Activated naive CD4-positive, alpha-beta T cell treated with anti-CD3 and anti-CD28 coated beads, Interleukin-2, amount 50 U/mL, for 24 hours (primary cell): ENCODE data around the gene ECE1.
"Not testable (repeated sequence)": the region's sequence is repeated elsewhere in the genome, so short reads cannot be mapped to it uniquely, and the experiment has no call there.

Source experiments
- H3K27ac Mint-ChIP-seq: one replicate; pipeline ENCODE4 v1.8.0; 2021; ENCODE audit warnings: mild to moderate bottlenecking, mixed read lengths
- H3K27me3 Mint-ChIP-seq: one replicate; pipeline ENCODE4 v1.8.0; 2021; ENCODE audit warnings: mixed read lengths
- H3K36me3 Mint-ChIP-seq: one replicate; pipeline ENCODE4 v1.8.0; 2021; ENCODE audit warnings: mixed read lengths
- H3K4me1 Mint-ChIP-seq: one replicate; pipeline ENCODE4 v1.8.0; 2021; ENCODE audit warnings: mixed read lengths
- H3K4me3 Mint-ChIP-seq: one replicate; pipeline ENCODE4 v1.8.0; 2021; ENCODE audit warnings: mild to moderate bottlenecking, mixed read lengths
- H3K9me3 Mint-ChIP-seq: one replicate; pipeline ENCODE4 v1.8.0; 2021; ENCODE audit warnings: mixed read lengths

Gene ECE1

GRCh38 chr1:21292984-21293536, 2.8 kb upstream of the ECE1 start:
- no peaks in the 10 kb centered on the region for H3K9me3 Mint-ChIP-seq
- peaks cover 81% of the 10 kb centered on the region for H3K4me1 Mint-ChIP-seq
- peak overlapping the region; percentile 98 for H3K27ac Mint-ChIP-seq
- no peaks in the 10 kb centered on the region for H3K27me3 Mint-ChIP-seq
- peak overlapping the region; percentile 86 for H3K4me3 Mint-ChIP-seq
- no peaks in the 10 kb centered on the region for H3K36me3 Mint-ChIP-seq

GRCh38 chr1:21292503-21292983, 2.3 kb upstream of the ECE1 start:
- H3K27ac Mint-ChIP-seq, result peak overlapping the region; percentile 98
- H3K9me3 Mint-ChIP-seq, result no peaks in the 10 kb centered on the region
- H3K36me3 Mint-ChIP-seq, result no peaks in the 10 kb centered on the region
- H3K4me3 Mint-ChIP-seq, result peak overlapping the region; percentile 86
- H3K27me3 Mint-ChIP-seq, result no peaks in the 10 kb centered on the region
- H3K4me1 Mint-ChIP-seq, result peaks cover 79% of the 10 kb centered on the region

DNA sequence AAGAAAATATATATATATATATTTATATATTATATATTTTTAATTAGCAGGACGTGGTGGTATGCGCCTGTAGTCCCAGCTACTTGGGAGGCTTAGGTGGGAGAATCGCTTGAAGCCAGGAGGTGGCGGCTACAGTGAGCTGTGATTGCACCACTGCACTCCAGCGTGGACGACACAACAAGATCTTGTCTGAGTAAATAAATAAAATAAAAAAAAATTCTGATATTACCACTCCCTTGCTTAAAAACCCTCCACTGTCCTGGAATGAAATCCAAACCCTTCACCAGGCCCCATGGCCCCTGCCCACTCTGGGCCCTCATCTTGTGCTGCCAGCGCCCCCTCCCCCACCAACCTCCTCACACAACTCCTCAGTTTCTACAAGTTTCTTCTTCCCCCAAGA, 1.7 kb upstream of the ECE1 start:
- Mint-ChIP-seq H3K36me3 (no peaks in the 10 kb centered on the region), H3K9me3 (no peaks in the 10 kb centered on the region), H3K27me3 (no peaks in the 10 kb centered on the region), H3K27ac (peak overlapping the region; percentile 98), H3K4me1 (peaks cover 74% of the 10 kb centered on the region), H3K4me3 (peak overlapping the region; percentile 86)

GRCh38 chr1:21291184-21291583, 921 bp upstream of the ECE1 start:
- Mint-ChIP-seq H3K9me3 (no peaks in the 10 kb centered on the region), H3K36me3 (no peaks in the 10 kb centered on the region), H3K4me3 (peak overlapping the region; percentile 92), H3K27me3 (no peaks in the 10 kb centered on the region), H3K27ac (peak overlapping the region; percentile 98), H3K4me1 (peaks cover 68% of the 10 kb centered on the region)

DNA sequence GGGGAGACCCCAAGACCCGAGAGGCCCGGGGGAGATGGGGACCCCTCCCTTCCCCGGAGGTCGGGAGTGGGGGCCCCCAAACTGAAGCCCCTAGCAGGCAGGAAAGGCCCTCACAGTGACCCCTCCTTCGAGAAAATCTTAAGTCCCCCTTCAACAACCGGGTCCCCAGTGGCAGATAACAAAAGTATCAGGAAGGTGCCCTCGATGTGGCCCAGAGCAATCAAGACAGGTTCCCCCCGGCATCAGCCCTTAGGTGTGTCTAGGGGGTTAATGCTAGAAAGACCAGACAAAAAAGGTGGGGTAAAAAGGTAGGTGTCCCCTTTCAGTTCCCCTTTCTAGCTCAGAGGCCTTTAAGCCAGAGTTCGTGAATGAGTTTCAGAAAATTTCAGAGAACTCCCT, 282 bp upstream of the ECE1 start:
- no peaks in the 10 kb centered on the region for H3K9me3 Mint-ChIP-seq
- peak overlapping the region; percentile 98 for H3K27ac Mint-ChIP-seq
- H3K4me3 Mint-ChIP-seq, result peak overlapping the region; percentile 92
- H3K36me3 Mint-ChIP-seq, result no peaks in the 10 kb centered on the region
- H3K27me3 Mint-ChIP-seq, result no peaks in the 10 kb centered on the region
- peaks cover 62% of the 10 kb centered on the region for H3K4me1 Mint-ChIP-seq

DNA sequence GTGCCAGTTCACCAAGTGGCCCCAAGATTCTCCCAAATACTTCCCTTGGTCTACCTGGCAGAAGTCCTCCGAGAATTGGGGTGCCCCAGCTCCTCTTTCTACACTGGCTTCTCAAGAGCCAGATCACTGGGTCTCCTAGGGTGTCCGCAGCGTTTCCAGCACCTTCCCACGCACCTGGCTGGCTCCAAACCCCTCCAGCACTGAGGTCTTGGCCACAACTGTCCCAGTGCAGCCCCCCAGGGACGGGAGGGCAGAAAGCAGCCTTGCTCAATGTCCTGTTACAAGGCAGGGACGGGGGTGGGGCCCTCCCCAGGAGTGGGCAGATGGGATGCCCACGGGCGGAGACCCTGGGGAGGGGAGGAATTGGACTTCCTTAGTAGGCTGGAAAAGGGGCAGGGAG, 1.1 kb downstream of the ECE1 start:
- peaks cover 56% of the 10 kb centered on the region for H3K4me1 Mint-ChIP-seq
- H3K9me3 Mint-ChIP-seq, result no peaks in the 10 kb centered on the region
- no peaks in the 10 kb centered on the region for H3K27me3 Mint-ChIP-seq
- H3K36me3 Mint-ChIP-seq, result peaks cover 4% of the 10 kb centered on the region
- peak overlapping the region; percentile 72 for H3K27ac Mint-ChIP-seq
- H3K4me3 Mint-ChIP-seq, result peak overlapping the region; percentile 85

DNA sequence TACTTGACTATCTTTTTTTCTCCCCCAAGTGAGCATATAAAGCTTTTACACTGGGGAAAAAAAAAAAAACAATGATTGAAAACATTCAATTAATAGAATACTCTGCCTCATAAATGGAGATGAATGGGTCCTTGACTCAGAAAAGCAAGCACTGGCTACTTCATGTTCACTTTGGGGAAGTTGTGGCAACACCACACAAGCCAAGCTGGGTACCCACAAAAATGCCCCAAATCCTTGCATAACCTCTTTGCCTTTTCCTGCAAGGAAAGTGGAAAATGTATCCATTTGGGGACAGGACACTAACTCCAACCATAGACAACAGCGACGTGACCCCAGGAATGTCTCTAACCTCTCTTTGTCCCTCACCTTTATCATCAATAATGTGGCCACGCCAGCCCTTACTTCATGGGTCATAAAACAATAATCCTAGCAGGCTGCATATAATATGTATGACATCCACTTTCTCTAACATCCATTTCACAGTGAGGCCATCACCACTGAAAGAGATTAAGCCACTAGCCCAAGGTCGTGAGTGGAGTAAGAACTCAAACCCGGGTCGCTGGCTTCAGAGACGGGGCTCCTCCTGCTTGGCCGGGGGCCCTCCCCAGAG, 2.3 kb downstream of the ECE1 start:
- Mint-ChIP-seq H3K9me3 (no peaks in the 10 kb centered on the region), H3K36me3 (peaks cover 4% of the 10 kb centered on the region), H3K27ac (peak overlapping the region; percentile 20), H3K27me3 (no peaks in the 10 kb centered on the region), H3K4me1 (peaks cover 55% of the 10 kb centered on the region), H3K4me3 (peak overlapping the region; percentile 85)

DNA sequence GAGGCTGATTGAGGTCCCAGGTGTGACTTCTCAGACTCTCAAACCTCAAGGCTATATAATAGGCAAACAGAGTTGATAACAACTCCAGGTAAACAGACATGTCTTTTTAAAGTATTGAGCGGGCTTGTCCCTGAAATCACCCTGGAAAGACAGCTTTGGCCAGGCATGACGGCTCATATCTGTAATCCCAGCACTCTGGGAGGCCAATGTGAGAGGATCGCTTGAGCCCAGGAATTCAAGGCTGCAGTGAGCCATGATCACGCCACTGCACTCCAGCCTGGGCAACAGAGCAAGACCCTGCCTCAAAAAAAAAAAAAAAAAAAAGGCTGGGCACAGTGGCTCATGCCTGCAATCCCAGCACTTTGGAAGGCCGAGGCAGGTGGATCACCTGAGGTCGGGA, 4.9 kb downstream of the ECE1 start:
- not testable (repeated sequence) for H3K27ac Mint-ChIP-seq, H3K4me3 Mint-ChIP-seq, H3K27me3 Mint-ChIP-seq, H3K36me3 Mint-ChIP-seq, H3K9me3 Mint-ChIP-seq
- peaks cover 52% of the 10 kb centered on the region for H3K4me1 Mint-ChIP-seq

GRCh38 chr1:21285055-21285372, 5.2 kb downstream of the ECE1 start:
- peaks cover 56% of the 10 kb centered on the region for H3K4me1 Mint-ChIP-seq
- H3K4me3 Mint-ChIP-seq, result no peak overlapping the region
- H3K36me3 Mint-ChIP-seq, result peaks cover 8% of the 10 kb centered on the region
- H3K27me3 Mint-ChIP-seq, result no peaks in the 10 kb centered on the region
- H3K9me3 Mint-ChIP-seq, result no peaks in the 10 kb centered on the region
- H3K27ac Mint-ChIP-seq, result no peak overlapping the region

GRCh38 chr1:21284206-21285054, 5.8 kb downstream of the ECE1 start:
- Mint-ChIP-seq H3K36me3 (peaks cover 8% of the 10 kb centered on the region), H3K4me3 (no peak overlapping the region), H3K27ac (peak overlapping the region; percentile 13)

GRCh38 chr1:21283524-21283923, 6.7 kb downstream of the ECE1 start:
- Mint-ChIP-seq H3K27me3 (no peaks in the 10 kb centered on the region), H3K36me3 (peaks cover 8% of the 10 kb centered on the region), H3K4me1 (peaks cover 60% of the 10 kb centered on the region)

More at GRCh38 chr1:21284206-21285054, 5.8 kb downstream of the ECE1 start:
- Mint-ChIP-seq H3K4me1 (peaks cover 60% of the 10 kb centered on the region), H3K9me3 (no peaks in the 10 kb centered on the region), H3K27me3 (no peaks in the 10 kb centered on the region)

GRCh38 chr1:21282020-21282419, 8.2 kb downstream of the ECE1 start:
- H3K4me3 Mint-ChIP-seq, H3K9me3 Mint-ChIP-seq, H3K27me3 Mint-ChIP-seq, H3K27ac Mint-ChIP-seq: not testable (repeated sequence)
- H3K36me3 Mint-ChIP-seq, result peaks cover 10% of the 10 kb centered on the region
- peaks cover 63% of the 10 kb centered on the region for H3K4me1 Mint-ChIP-seq

More at GRCh38 chr1:21283524-21283923, 6.7 kb downstream of the ECE1 start:
- H3K9me3 Mint-ChIP-seq, result no peaks in the 10 kb centered on the region
- no peak overlapping the region for H3K4me3 Mint-ChIP-seq
- no peak overlapping the region for H3K27ac Mint-ChIP-seq

DNA sequence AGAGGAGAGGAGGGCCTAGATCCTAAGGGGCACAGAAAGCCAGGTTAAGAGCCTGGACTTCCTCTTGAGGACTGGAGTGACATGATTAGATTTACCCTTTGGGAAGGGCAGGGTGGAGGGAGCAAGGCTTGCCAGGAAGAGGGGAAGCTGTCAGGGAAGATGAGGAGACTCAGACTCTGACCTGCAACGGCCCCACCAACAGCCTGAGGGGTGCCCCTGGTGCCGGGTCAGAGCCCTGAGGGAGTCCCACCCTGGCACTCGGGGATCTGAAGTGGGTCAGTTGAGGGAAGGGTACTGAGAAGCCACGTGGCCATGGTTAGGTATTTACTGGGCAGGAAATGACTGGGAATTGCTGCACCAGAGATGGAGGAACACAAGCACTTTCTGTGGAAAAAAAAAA, 9.8 kb downstream of the ECE1 start:
- peaks cover 10% of the 10 kb centered on the region for H3K36me3 Mint-ChIP-seq
- H3K4me1 Mint-ChIP-seq, result peaks cover 63% of the 10 kb centered on the region
- peak overlapping the region; percentile 75 for H3K4me3 Mint-ChIP-seq
- H3K27me3 Mint-ChIP-seq, result no peaks in the 10 kb centered on the region
- no peaks in the 10 kb centered on the region for H3K9me3 Mint-ChIP-seq
- peak overlapping the region; percentile 95 for H3K27ac Mint-ChIP-seq

- Mint-ChIP-seq H3K27ac (peak overlapping the region; percentile 95), H3K9me3 (no peaks in the 10 kb centered on the region), H3K27me3 (no peaks in the 10 kb centered on the region), H3K36me3 (peaks cover 10% of the 10 kb centered on the region), H3K4me3 (peak overlapping the region; percentile 75), H3K4me1 (peaks cover 62% of the 10 kb centered on the region)
Measured at GRCh38 chr1:21280011-21280471, 10.2 kb downstream of the ECE1 start.

GRCh38 chr1:21278860-21279845, 11.1 kb downstream of the ECE1 start:
- Mint-ChIP-seq H3K36me3 (peaks cover 10% of the 10 kb centered on the region), H3K27ac (peak overlapping the region; percentile 95), H3K9me3 (no peaks in the 10 kb centered on the region), H3K4me3 (no peak overlapping the region), H3K4me1 (peaks cover 65% of the 10 kb centered on the region), H3K27me3 (no peaks in the 10 kb centered on the region)
